Stimulated activated CD8-positive, alpha-beta memory T cell treated with anti-CD3 and anti-CD28 coated beads, Interleukin-4, amount 100 ng/mL, for 4 hours (primary cell): ENCODE results near the gene SHANK2.

Experiments
- DNase-seq, 2 donors: peaks; one replicate each; pipeline ENCODE4 v3.0.0-alpha.2; 2020; ENCODE audit warnings: low read depth in 2 of 2, low spot score in 1 of 2

SHANK2 gene

DNA sequence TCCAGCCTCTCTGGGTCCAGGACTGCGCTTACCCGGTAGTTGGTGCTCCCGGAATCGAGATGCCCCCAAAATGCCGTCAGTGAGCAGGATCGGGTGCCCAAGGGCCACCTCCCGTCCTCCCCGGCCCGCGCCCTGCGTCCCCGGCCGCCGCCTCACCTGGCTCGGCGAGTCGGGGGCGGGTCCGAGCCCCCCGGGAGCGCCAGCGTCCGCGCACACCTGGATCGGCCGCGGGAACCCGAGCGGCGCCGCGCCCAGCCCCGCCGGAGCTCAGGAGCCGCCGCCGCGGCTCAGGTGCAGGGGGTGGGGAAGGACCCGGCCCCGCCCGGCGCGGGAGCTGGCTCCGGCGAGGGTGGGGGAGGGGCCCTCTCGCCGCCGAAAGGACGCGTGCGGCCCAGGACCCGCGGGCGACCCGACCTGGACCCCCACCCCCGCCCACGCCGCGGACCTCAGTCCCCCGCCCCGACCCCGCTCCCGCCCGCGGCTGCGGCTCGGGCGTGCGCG, at the start of gene SHANK2:
TSS of gene SHANK2 (minus strand) at position 309 of the 501 bp plus-strand sequence. CDS start 105,251 bp downstream, outside the sequence.
- DNase-seq: no peak

DNA sequence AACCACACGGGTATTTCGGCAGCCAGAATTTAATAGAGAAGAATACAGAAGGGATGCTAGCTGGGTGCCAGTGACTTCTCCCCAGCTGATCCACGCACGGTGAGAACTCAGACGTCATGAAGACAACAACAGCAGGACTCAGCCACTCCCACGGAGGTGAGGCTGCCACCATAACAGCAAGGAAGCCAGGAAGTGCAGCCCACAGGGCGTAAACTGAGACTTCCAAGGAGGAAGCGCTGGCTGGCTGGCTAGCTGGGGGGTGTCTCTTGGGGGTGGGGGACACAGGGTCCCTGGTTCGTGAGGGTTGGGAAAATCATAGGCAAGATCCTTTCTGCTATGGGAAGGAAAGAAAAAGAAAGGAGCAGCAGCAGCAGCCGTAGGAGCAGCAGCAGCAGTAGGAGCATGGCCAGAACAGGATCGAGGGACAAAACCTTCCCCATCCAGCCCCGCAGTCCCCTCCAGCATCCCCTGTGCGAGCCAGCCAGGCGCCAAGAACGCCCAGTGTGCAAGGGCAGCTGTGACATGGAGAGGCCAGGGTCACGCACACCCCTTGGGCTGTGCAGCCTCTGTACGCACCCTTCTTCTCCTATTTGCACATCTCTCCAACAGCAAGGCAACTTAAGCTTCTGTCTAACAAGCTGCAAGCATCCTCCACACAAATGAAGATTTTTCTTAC, 49.6 kb upstream of the SHANK2 start:
- no peak for DNase-seq

DNA sequence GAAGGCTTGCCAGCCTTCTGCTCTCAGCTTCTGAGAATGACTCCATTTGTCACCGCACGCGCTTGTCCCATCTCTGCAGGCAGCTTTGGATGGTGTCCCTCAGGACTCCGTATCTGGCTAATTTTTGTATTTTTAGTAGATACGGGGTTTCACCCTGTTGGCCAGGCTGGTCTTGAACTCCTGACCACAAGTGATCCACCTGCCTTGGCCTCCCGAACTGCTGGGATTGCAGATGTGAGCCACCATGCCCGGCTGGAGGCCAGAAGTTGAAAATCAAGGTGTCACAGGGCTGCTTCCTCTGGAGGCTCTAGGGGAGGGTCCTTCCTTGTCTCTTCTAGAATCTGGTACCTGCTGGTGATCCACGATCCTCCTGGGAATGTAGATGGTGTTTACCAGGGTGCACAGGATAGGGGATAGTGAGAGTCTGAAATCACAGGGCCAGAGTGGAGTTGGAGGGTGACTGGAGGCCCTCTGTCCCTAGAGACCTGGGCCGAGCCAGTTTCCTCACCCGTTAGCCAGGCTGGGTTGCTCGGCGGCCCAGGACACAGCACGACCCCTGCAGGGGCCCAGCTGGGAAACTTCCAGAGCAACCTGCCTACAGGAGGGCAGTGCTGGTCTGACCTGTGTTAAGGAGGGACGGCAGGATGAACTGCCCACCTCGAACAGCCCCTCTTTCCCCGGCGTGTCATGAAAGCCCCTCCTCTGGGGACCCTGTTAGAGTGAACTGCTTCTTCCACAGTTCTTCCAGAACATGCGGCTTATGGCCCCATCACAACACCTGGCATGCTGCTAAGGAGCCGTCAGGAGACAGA, 48.9 kb upstream of the SHANK2 start:
- DNase-seq: no peak

DNA sequence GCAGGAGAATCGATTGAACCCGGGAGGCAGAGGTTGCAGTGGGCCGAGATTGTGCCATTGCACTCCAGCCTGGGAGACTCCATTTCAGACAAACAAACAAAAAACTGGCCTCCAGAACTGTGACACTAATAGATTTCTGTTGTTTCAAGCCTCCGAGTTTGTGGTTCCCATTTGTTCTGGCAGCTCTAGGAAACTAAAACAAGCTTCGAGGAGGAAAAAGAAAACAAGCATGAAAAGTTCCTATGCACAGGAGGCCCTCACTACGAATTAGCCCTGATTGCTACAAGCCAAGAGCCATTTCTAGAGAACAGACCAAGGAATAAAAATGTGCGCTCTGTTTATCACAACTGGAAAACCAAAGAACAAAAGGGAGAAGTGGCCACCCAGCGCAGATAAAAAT, 47.8 kb upstream of the SHANK2 start:
- DNase-seq: no peak

DNA sequence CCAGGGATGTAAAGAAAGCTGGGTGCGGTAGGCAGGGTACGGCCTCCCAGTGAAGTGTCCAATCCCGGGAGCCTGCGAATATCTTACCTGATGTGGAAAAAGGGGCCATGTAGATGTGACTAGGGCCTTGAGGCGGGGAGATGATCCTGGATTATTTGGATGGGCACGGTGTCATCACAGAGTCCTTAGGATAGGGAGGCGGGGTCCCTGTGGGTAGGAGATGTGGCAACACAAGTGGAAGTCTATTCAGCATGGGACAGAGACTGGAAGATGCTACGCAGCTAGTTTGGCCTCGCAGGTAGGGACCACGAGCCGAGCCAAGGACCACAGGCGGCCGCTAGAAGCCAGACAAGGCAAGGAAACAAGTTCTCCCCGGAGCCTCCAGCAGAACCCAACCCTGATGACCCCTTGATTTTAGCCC, 46.4 kb upstream of the SHANK2 start:
- DNase-seq: no peak

DNA sequence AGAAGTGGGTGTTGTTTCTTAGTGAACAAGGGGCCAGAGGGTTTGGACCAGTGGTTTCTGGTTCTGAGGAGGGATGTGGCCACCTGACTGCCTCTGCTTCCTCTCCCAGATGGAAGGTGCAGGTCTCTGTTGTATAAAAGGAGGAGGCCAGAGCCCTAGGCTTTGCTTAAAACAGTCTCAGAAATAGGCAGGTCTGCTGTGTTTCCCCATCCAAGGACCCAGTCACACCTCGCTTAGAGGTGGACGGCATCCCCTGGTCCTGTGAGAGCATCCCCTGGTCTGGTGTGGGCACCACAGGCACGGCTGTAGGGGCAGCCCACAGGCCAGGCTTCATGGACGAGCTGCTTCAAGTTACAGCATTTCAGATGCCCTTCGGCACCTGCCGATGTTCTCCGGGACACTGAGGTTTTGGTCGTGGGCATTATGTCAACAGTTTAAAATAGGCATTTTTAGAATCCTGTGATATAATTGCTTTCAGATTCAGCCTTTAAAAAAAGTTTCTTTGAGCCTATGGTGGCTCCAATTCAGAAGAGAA, 45.7 kb upstream of the SHANK2 start:
- DNase-seq: no peak

DNA sequence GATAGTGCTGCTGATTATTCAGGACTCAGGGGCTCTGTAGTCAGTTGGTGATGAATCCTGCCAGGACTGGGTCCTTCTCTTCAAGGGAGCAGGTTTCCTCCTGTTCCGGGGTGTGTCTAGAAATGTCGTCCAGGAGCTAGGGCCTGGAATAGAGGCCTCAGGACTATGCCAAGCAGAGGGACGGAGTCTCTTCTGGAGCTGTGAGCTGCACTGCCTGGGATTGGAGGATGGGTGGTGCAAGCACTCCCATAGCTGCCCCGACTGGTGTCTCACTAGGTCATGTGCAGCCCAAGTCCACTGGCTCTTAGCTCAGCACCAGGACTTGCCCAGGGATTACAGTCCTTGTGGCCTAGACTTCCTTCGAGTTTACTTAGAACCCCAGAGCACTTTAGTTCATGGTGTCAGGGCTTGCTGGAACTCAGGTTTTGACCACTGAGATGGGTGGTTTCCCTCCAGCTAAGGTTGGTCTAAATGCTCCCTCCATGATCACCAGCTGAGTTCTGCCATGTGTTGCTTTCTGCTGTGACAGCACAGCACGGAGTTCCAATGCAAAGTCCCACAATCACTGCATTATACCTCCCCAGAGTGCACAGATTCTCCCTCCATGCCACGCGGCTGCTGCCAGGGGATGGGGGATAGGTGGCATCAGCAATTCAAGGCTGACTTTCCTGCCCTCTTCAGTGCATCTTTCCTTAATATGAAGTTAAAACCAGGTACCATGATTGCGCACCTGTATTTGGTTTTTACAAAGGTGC, 42.6 kb upstream of the SHANK2 start:
- DNase-seq: no peak

DNA sequence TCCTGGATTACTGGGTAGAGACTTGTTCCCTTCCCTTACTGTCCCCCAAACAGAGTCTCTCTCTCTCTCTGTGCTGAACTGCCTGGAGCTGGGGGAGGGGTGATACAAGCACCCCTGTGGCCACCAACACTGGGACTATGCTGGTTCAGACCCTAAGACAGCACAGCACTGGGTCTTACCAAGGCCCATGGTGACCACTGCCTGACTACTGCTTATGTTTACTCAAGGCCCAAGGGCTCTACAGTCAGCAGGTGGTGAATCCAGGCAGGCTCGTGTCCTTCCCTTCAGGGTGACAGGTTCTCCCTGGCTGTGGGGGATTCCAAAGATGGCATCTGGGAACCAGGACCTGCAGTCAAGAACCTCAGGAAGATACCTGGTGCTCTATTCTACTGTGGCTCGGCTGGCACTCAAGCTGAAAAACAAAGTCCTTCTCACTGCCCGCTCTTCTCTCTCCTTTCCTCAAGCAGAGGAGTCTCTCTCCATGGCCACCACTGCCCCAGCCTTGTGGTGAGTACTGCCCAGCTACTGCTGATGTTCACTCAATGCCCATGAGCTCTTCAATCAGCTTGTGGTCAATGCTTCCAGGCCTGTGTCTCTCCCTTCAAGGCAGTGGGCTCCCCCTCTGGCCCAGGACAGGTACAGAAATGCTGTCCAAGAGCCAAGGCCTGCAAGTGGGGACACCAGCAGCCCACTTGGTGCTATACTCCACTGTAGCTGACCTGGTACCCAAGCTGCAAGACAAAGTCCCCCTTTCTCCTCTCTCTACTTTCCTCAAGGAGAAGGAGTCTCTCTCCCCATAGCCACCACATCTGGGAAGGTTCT, 41.8 kb upstream of the SHANK2 start:
- no peak for DNase-seq

DNA sequence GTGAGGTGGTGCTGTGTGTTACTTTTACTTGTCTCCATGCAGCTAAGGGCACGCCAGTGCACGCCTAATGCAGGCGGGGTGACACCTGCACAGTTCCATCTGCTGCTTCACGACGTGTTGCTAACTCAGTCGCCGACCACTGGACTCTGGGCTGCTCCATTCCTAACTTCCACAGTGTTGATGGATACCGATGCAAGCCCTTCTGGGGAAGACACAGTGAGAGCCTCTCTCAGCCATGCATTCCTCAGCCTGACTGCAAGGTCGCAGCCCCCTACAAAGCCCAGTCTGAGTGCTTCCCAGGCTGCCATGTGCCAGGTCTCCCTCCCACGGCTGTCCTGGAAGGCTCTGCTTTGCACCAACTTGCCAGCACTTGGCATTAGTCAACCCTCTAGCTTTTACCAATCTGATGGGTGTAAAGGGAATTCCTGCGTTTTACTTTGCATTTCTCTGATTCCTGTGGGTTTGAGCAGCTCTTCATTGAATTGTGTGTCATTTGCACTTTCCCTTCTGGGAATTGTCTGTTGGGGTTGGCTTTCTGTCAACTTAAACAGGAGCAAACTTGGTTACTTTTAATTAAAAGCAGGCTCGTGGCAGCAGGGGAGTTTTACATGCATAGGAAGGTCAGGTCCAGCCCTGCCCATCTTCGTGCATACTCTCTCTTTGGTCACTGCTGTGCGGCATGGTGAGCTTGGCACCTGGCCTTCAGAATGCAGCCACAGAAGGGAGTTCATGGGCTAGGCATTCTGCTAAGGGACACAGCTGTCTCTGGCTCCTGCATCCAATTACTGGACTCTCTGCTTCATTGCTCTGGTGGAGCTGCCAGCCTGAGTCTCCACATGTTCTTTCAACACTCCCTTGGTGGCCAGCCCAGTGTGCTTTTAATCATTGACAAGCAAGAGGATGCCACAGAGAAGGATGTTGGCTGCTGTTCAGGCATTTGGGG, 34.6 kb upstream of the SHANK2 start:
- DNase-seq: no peak

DNA sequence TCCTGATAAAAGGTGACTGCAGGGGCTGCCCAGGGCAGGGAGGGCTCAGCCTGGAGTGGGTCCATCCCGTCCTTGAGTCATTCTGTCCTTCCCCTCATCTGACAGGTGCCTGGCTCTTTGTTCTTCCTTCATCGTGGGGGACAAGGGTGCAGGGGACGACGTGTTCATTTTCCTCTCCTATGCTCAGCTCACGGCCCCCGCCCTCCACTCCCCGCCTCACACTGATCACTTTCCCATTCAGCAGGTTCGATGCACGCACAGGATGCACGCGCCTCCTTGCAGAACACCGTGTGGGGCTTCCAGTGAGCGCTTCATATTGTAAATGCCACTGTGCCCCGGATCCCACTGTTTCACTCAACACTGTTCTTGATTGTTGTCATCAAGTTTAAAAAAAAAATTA, 32.7 kb upstream of the SHANK2 start:
- no peak for DNase-seq

DNA sequence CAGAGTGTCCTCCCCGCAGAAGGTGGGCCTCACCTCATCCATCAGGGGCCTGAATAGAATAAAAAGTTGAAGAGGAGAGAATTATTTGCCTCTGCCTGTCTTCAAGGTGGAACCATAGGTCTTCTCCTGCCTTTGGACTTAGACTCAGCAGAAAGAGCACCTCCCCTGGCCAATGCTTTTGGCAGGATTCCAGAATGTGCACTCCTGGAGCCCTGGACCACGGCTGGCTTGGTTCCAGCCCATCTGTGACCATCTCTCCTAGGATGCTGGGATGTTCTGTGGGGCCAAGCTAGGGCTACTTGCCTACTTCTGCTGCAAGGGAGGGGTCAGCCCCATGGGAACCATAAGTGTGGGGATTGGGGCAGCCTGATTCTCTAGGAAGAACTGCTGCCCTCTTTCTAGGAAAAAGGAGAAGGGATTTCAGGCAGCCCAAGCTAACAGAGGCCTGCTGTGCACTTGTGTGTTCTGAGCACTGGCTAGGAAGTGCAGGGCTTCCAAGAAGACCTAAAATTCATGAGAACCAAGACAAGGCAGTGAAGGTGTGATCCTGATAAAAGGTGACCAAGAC, 32.2 kb upstream of the SHANK2 start:
- DNase-seq: no peak

DNA sequence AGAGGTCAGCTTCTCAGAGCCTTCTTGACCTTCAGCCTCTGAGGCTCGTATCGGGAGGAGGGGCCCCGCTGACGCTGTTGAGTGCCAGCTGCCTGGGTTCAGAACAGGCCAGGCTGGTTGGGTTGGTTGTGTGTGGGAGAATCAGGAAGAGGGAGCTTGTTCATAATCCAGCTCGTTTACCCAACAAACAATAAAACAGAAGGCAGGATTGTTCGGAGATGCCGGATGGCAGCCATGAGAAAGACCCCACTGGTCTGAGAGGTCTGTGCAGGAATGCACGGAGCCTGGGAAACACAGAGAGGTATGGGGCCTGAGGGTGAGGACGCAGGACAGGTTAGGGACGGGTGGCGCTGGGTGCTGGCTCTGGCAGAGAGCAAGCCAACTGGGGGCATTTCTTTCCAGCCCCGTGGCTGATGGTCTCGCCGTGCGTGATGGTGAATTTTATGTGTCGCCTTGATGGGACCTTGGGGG, 31.6 kb upstream of the SHANK2 start:
- no peak for DNase-seq

DNA sequence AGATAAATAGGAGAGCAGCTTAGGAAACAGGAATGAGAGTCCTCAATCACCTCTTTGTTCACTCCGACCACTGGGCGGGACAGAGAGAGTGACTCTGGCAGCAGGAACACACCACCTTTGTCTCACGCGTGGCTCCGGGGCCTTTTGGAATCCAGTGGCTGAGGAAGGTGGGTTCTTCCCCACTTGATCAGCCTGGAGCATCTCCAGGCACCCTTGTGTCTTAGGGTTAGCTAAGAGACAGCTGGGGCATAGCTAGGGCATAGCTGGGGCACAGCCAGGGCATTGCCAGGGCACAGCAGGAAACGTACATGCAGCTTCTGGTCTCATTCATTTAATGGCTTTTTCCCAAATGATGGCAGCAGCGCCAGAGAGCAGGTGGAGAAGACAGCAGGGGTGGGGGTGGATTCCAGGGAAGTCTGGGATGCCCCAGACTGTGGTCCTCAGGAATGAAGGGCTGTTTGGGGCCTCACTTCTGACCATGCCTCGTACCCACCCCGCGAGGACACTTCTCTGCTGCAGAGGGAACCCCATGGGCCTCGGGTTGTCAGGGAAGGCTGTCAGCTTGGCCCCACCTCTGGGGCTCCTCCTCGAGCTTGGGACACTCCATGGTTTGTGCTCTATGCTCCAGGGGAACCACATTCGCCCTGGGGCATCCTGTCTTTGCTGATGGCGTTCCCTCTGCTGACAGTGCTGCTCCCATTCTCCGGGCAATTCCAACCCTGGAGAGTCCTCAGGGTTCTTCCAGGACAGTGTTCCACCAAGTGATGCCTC, 30.4 kb upstream of the SHANK2 start:
- DNase-seq: no peak

DNA sequence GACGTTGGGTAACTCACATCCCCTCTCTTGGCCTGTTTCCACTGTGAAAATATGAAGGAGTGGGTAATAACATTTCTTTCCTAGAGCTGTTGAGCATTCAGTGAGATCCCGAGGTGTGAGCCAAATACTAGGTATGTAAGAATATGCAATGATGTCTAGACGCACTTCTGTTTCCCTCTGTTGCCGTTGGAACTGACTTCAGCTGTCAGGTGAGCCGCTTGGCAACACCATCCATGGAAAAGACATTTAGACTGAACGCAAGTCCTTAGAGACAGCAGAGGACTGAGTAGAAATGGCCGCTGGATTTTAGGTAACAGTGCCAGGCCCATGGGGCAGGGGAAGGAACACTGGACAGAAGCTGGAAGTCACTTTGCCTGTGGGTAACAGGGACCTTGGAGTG, 29.5 kb upstream of the SHANK2 start:
- no peak for DNase-seq

DNA sequence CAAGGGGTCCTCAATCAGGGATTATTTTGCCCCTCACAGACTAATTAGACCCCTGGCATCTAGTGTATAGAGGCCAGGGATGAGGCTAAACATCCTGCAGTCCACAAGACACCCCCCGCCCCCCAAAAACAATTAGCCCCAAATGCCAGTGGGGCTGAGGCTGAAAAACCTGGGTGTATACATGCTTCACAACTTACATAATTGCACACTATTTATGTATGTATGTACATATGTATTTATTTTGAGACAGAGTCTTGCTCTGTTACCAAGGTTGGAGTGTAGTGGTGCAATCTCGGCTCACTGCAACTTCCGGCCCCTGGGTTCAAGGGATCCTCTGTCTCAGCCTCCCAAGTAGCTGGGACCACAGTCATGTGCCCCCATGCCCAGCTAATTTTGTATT, 28.8 kb upstream of the SHANK2 start:
- no peak for DNase-seq

DNA sequence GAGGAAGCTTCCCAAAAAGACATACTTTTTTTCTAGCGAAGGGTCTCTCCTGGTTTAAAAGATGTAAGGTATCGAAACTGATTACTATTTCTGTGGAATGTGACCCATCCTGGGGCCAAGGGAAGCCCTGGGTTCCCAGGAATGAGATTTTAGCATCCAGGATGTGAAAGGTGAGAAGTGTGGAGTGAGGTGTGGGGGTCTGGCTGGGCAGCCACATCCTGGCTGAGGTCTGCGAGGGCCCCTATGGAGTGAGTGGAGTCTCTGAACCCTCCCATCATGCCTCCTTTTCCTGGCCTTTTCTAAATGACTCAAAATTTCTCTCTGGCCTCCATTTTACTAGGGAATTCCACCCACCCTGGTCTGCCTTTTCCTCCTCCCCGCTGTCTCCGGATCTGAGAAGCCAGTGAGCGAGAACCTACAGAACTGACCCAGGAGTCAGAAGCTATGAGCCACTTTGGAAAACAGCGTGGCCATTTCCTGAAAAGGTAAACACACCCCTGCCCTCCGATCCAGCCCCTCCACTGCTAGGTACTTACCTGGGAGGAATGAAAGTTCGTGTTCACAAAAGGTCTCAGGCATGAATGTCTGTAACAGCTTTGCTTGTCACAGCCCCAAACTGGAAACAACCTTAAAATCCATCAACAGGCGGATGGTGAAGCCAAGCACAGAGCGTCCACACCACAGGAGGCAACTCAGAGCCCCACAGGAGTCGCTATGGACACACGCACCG, 27.7 kb upstream of the SHANK2 start:
- DNase-seq: no peak

DNA sequence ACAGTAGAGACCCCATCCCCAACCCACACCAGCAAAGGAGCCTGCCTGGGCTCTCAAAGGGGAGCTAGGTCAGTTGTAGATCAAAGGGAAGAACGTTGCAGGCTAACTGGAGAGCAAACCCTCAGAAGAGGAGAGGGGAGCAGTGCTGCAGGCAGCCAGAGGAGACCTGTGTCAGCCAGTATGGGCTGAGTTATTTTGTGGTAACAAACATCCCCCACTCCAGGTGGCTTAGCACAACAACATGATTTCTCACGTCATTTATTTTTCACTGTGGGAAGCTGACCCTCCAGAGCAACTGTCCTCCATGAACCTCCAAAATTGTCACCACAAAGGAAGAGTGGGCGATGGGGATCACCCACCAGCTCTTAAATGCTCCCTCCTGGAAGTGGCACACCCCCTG, 19.8 kb upstream of the SHANK2 start:
- no peak for DNase-seq
